Tibial nerve (tissue), 4 donors: ENCODE data around the gene PPFIBP1.

Experiments used
- CTCF ChIP-seq, 5 experiments: fragments of 200-600 bp in 3 of 5; fragments of 450-650 bp in 2 of 5; sonication (generic) in 3 of 5; IDR thresholded peaks; one replicate each; pipeline ENCODE4 v1.5.1; 2016 to 2019; ENCODE audit warnings: antibody characterized with exemption in 5 of 5, mild to moderate bottlenecking in 3 of 5, moderate library complexity in 2 of 5
- EP300 ChIP-seq, 2 donors: sonication (generic); formaldehyde crosslinking; IDR thresholded peaks; one replicate each; pipeline ENCODE4 v1.6.1; 2017; ENCODE audit warnings: antibody characterized with exemption in 2 of 2, mild to moderate bottlenecking in 1 of 2

GRCh38 chr12:27530157-27530922 is 6.3 kb downstream of the PPFIBP1 start:
- TF ChIP-seq CTCF (IDR thresholded peaks at IDR 0.05) = no peak
- TF ChIP-seq EP300 (IDR thresholded peaks at IDR 0.05) = no peak
